IMR-90 (cell line): ENCODE data around the gene MAGI1. TPM values are rescaled to one million over a fixed set of nuclear protein-coding genes. Genes with fewer than 3 reads are reported as not detected.

ENCODE experiments used
- ATAC-seq: fragments of 200-7000 bp; cut with Tn5 transposase; 2 replicates; pipeline ENCODE4 v1.9.1; 2020; ENCODE audit warnings: low read depth, mild to moderate bottlenecking, moderate library complexity
- BruUV-seq: library from RNA; stranded (reverse); fragments of 400-500 nt; replicated peaks from 2 replicates; lab custom pipeline; 2021; lab: Mats Ljungman, UMichigan
- CTCF ChIA-PET: fragments of 300-600 bp; formaldehyde crosslinking; extraction: SDS; loops from one replicate; lab custom pipeline; 2021; ENCODE audit warnings: antibody characterized with exemption; lab: Yijun Ruan, JAX
- POLR2A ChIA-PET: fragments of 300-600 bp; sonication (Branson Sonifier 250); formaldehyde crosslinking; loops from one replicate; lab custom pipeline; 2022; ENCODE audit warnings: antibody characterized with exemption; ENCODE audit not compliant: unreplicated experiment; lab: Charles Lee
- DNase-seq: peaks from one replicate; pipeline ENCODE4 v3.0.0; 2013
- H2AFZ ChIP-seq: replicated peaks from 2 replicates; pipeline ENCODE3; 2013; ENCODE audit warnings: low read length, mild to moderate bottlenecking; ENCODE audit not compliant: poor library complexity
- H2AK5ac ChIP-seq: 2 replicates; pipeline ENCODE4 v1.6.1; 2013; ENCODE audit warnings: low read depth, low read length, inconsistent platforms
- H2AK9ac ChIP-seq: replicated peaks from 2 replicates; pipeline ENCODE3; 2013; ENCODE audit warnings: mild to moderate bottlenecking, low read depth, low read length, moderate library complexity; ENCODE audit not compliant: poor library complexity
- H2BK120ac ChIP-seq: 2 replicates; pipeline ENCODE4 v1.6.1; 2013; ENCODE audit warnings: low read depth, low read length, inconsistent platforms
- H2BK15ac ChIP-seq: 3 replicates; pipeline ENCODE4 v1.6.1; 2013; ENCODE audit warnings: low read depth, low read length, inconsistent platforms
- H2BK20ac ChIP-seq: 2 replicates; pipeline ENCODE4 v1.6.1; 2013; ENCODE audit warnings: low read depth, mild to moderate bottlenecking, inconsistent platforms, low read length, moderate library complexity
- H2BK5ac ChIP-seq: 2 replicates; pipeline ENCODE4 v1.6.1; 2013; ENCODE audit warnings: mild to moderate bottlenecking, low read depth, low read length, inconsistent platforms; ENCODE audit not compliant: poor library complexity, severe bottlenecking
- H3K14ac ChIP-seq: replicated peaks from 2 replicates; pipeline ENCODE4 v1.6.1; 2013; ENCODE audit warnings: low read depth, low read length, inconsistent platforms
- H3K18ac ChIP-seq: 2 replicates; pipeline ENCODE4 v1.6.1; 2013; ENCODE audit warnings: low read depth, low read length, control low read depth
- H3K23ac ChIP-seq: 2 replicates; pipeline ENCODE4 v1.6.1; 2013; ENCODE audit warnings: low read depth, low read length, inconsistent platforms
- H3K27ac ChIP-seq: 2 replicates; pipeline ENCODE4 v1.5.1; 2013; ENCODE audit warnings: mild to moderate bottlenecking, control low read depth, low read length; ENCODE audit not compliant: insufficient read depth
- H3K27me3 ChIP-seq: 2 replicates; pipeline ENCODE4 v1.6.1; 2013; ENCODE audit warnings: low read length; ENCODE audit not compliant: control insufficient read depth, insufficient read depth
- H3K36me3 ChIP-seq: 2 replicates; pipeline ENCODE4 v1.6.1; 2013; ENCODE audit warnings: low read length, mixed read lengths; ENCODE audit not compliant: control insufficient read depth, insufficient read depth
- H3K4ac ChIP-seq: 2 replicates; pipeline ENCODE4 v1.6.1; 2013; ENCODE audit warnings: low read depth, low read length, inconsistent platforms
- H3K4me1 ChIP-seq: 2 replicates; pipeline ENCODE4 v1.6.1; 2013; ENCODE audit warnings: low read length, mixed read lengths; ENCODE audit not compliant: control insufficient read depth, insufficient read depth
- H3K4me2 ChIP-seq: 2 replicates; pipeline ENCODE4 v1.6.1; 2013; ENCODE audit warnings: low read depth, mild to moderate bottlenecking, control low read depth, low read length, moderate library complexity
- H3K4me3 ChIP-seq: 2 replicates; pipeline ENCODE4 v1.5.1; 2013; ENCODE audit warnings: low read depth, mild to moderate bottlenecking, control low read depth, low read length, moderate library complexity; ENCODE audit not compliant: insufficient read depth
- H3K56ac ChIP-seq: 2 replicates; pipeline ENCODE4 v1.6.1; 2013; ENCODE audit warnings: low read length, inconsistent platforms; ENCODE audit not compliant: insufficient read depth; ENCODE audit errors: extremely low read depth
- H3K79me1 ChIP-seq, 2 experiments: 2 replicates each; pipeline ENCODE4 v1.6.1; 2013; ENCODE audit warnings: low read length in 2 of 2, inconsistent platforms in 1 of 2, low read depth in 1 of 2
- H3K9ac ChIP-seq: 2 replicates; pipeline ENCODE4 v1.6.1; 2013; ENCODE audit warnings: low read depth, low read length, control low read depth
- H3K9me1 ChIP-seq: 2 replicates; pipeline ENCODE4 v1.6.1; 2013; ENCODE audit warnings: low read length, inconsistent platforms; ENCODE audit not compliant: insufficient read depth
- H3K9me3 ChIP-seq: 2 replicates; pipeline ENCODE4 v1.6.1; 2013; ENCODE audit warnings: low read length; ENCODE audit not compliant: control insufficient read depth, insufficient read depth
- H4K20me1 ChIP-seq: 2 replicates; pipeline ENCODE4 v1.6.1; 2013; ENCODE audit warnings: low read length, inconsistent platforms; ENCODE audit not compliant: insufficient read depth
- H4K5ac ChIP-seq: 2 replicates; pipeline ENCODE4 v1.6.1; 2013; ENCODE audit warnings: mild to moderate bottlenecking, low read depth, low read length, control low read depth
- H4K8ac ChIP-seq, 2 experiments: 2 replicates each; pipeline ENCODE4 v1.6.1; 2013; ENCODE audit warnings: low read depth in 2 of 2, low read length in 2 of 2, control low read depth in 1 of 2, inconsistent platforms in 1 of 2
- H4K91ac ChIP-seq: 2 replicates; pipeline ENCODE4 v1.6.1; 2013; ENCODE audit warnings: low read depth, low read length, inconsistent platforms; ENCODE audit not compliant: insufficient read depth
- FOS ChIP-seq: fragments of 150-350 bp; IDR thresholded peaks from 2 replicates; pipeline ENCODE4 v1.6.1; 2016; ENCODE audit warnings: low read depth, low read length
- MAZ ChIP-seq: IDR thresholded peaks from 2 replicates; pipeline ENCODE4 v1.6.1; 2012; ENCODE audit warnings: low read depth, mild to moderate bottlenecking, low read length, improper control_type of control experiment, moderate library complexity, borderline replicate concordance
- RAD21 ChIP-seq: IDR thresholded peaks from 2 replicates; pipeline ENCODE4 v1.6.1; 2012; ENCODE audit warnings: low read length, improper control_type of control experiment
- USF2 ChIP-seq: fragments of 150-350 bp; IDR thresholded peaks from 2 replicates; pipeline ENCODE4 v1.6.1; 2017; ENCODE audit warnings: mild to moderate bottlenecking, antibody characterized with exemption, low read length, low read depth
- WGBS, 2 experiments: methylation state at CpG; one replicate each; pipeline versions ENCODE4 v1.1.5 to v1.1.7; 2013; ENCODE audit warnings: missing lambda C conversion rate in 2 of 2; ENCODE audit not compliant: insufficient read length in 1 of 2; ENCODE audit errors: extremely low coverage in 2 of 2; 5-methylcytosine and 5-hydroxymethylcytosine counted together
- dilution Hi-C: fragments of 300-500 bp; cut with HindIII; formaldehyde crosslinking; loops from one replicate; pipeline ENCODE4 v1.14.3; 2018; ENCODE audit warnings: low sequenced_read_pairs; ENCODE audit not compliant: unreplicated experiment
- in situ Hi-C: fragments of 300-500 bp; cut with MboI; formaldehyde crosslinking; loops from 3 replicates; pipeline ENCODE4 v1.14.3; 2019; ENCODE audit warnings: low sequenced_read_pairs, inconsistent platforms, mixed read lengths
- intact Hi-C: fragments of 100-400 bp; cut with micrococcal nuclease; formaldehyde crosslinking; loops from 2 replicates; pipeline ENCODE4 v1.10.0; 2022
- polyA plus RNA-seq, 3 experiments: library from polyadenylated mRNA; depleted of rRNA; stranded (reverse); fragments of >200 nt; gene quantifications; 2 replicates each; pipeline ENCODE4 v1.2.3, GENCODE V29; 2012; ENCODE audit warnings: low replicate concordance in 1 of 3
- total RNA-seq: library from RNA; depleted of rRNA; stranded (reverse); fragments of >200 nt; gene quantifications from 2 replicates; pipeline ENCODE4 v1.2.3, GENCODE V29; 2012

MAGI1 gene
- total and polyA plus RNA-seq, 2 of the 4 experiments (the other 2 are of a cell fraction): 14.5 to 24.2 TPM

GRCh38 chr3:65578861-65579260 lies 459.9 kb downstream of the MAGI1 start:
- no peak overlapping the region for H3K9ac ChIP-seq
- WGBS, 2 experiments: no CpG with 5 or more reads among the region's 5 CpGs
- in situ Hi-C loops: no loop called here
- no peak overlapping the region for H2BK5ac ChIP-seq
- H3K27me3 ChIP-seq: no peaks in the 10 kb centered on the region
- H2BK20ac ChIP-seq: peak overlapping the region; percentile 62; the same call in 1 of the 2 replicates
- H3K23ac ChIP-seq: no peak overlapping the region
- H3K36me3 ChIP-seq: no peaks in the 10 kb centered on the region
- DNase-seq: no peak
- H3K56ac ChIP-seq: no peak overlapping the region
- peak overlapping the region; percentile 44; the same call in 1 of the 2 replicates for H2AK5ac ChIP-seq
- H3K4ac ChIP-seq: peak overlapping the region; percentile 37
- H3K4me2 ChIP-seq: no peak overlapping the region
- H4K8ac ChIP-seq: no peak overlapping the region
- ChIA-PET CTCF (interaction anchor here (0.6 kb wide), 1 partner anchor 541 kb away, joined by 3 read pairs; no protein-coding TSS in a partner anchor), POLR2A (no interaction called here)
- no peak overlapping the region; the same call in 1 of the 2 replicates for H3K14ac ChIP-seq
- H4K5ac ChIP-seq: no peak overlapping the region; the same call in 1 of the 2 replicates
- ATAC-seq: no peak
- H3K79me1 ChIP-seq: peaks cover 23 to 42% of the 10 kb centered on the region in 2 experiments
- H4K20me1 ChIP-seq: no peaks in the 10 kb centered on the region
- H3K27ac ChIP-seq: no peak overlapping the region
- TF ChIP-seq RAD21: no peak
- no peak for TF ChIP-seq USF2
- TF ChIP-seq FOS: no peak
- TF ChIP-seq MAZ: no peak
- peak overlapping the region; percentile 22; the same call in 1 of the 3 replicates for H2BK15ac ChIP-seq
- peak overlapping the region; percentile 36; the same call in 1 of the 2 replicates for H2BK120ac ChIP-seq
- dilution Hi-C loops: no loop called here
- H3K4me1 ChIP-seq: peaks cover 16% of the 10 kb centered on the region
- no TSS peak for BruUV-seq
- no peaks in the 10 kb centered on the region for H3K9me3 ChIP-seq
- peaks cover 17% of the 10 kb centered on the region for H3K9me1 ChIP-seq
- H3K18ac ChIP-seq: no peak overlapping the region
- no peak overlapping the region for H2AK9ac ChIP-seq
- no peak overlapping the region for H2AFZ ChIP-seq
- H3K4me3 ChIP-seq: no peak overlapping the region
- intact Hi-C loops: no loop called here
- H4K91ac ChIP-seq: peak overlapping the region; percentile 27; the same call in 1 of the 2 replicates
